K562 (cell line): ENCODE data around the gene UBXN10. TPM values are rescaled to one million over a fixed set of nuclear protein-coding genes. Genes with fewer than 3 reads are reported as not detected.

Source experiments
- CBX1 ChIP-seq: sonication (generic); IDR thresholded peaks from 2 replicates; pipeline ENCODE4 v1.6.1; 2016; ENCODE audit warnings: antibody characterized with exemption, low read depth, mild to moderate bottlenecking
- CBX8 ChIP-seq: fragments of 200-600 bp; sonication (generic); IDR thresholded peaks from 2 replicates; pipeline ENCODE4 v1.6.1; 2012; ENCODE audit warnings: borderline replicate concordance, mixed run types, low read depth, mild to moderate bottlenecking, moderate library complexity, mixed read lengths, low read length, control low read depth, inconsistent platforms; ENCODE audit not compliant: poor library complexity, severe bottlenecking; ENCODE audit errors: extremely low read depth
- CREB5 ChIP-seq: fragments of 250-450 bp; sonication (Bioruptor Pico); IDR thresholded peaks from 2 replicates; pipeline ENCODE4 v1.5.0; 2020; ENCODE audit warnings: mild to moderate bottlenecking
- CREBBP ChIP-seq: IDR thresholded peaks from one replicate; pipeline ENCODE4 v1.6.1; 2012; ENCODE audit warnings: low read depth, mild to moderate bottlenecking, control low read depth, inconsistent platforms, low read length
- E2F1 ChIP-seq: sonication (generic); formaldehyde crosslinking; IDR thresholded peaks from 2 replicates; pipeline ENCODE4 v1.8.1; 2023; ENCODE audit warnings: mild to moderate bottlenecking, missing genetic modification reagents, moderate library complexity
- IRF9 ChIP-seq: fragments of 450-650 bp; IDR thresholded peaks from 2 replicates; pipeline ENCODE4 v1.6.1; 2016; ENCODE audit warnings: missing biosample characterization, missing genetic modification characterization
- PYGO2 ChIP-seq: fragments of 450-650 bp; IDR thresholded peaks from 2 replicates; pipeline ENCODE4 v1.6.1; 2016; ENCODE audit warnings: mild to moderate bottlenecking, missing genetic modification characterization, moderate library complexity, missing compliant biosample characterization
- RAD21 ChIP-seq, 2 experiments: fragments of 250-450 bp in 1 of 2; fragments of 450-650 bp in 1 of 2; sonication (Bioruptor Pico) in 1 of 2; formaldehyde crosslinking in 1 of 2; IDR thresholded peaks in 1 of 2; conservative IDR thresholded peaks in 1 of 2; 2 replicates each; pipeline versions ENCODE4 v1.4.0 to v1.8.0; 2020 to 2022; ENCODE audit warnings: mild to moderate bottlenecking in 2 of 2, moderate library complexity in 1 of 2
- STAG1 ChIP-seq: sonication (generic); formaldehyde crosslinking; IDR thresholded peaks from 2 replicates; pipeline ENCODE4 v1.5.0; 2020; ENCODE audit warnings: missing genetic modification reagents, borderline replicate concordance
- STAT5B ChIP-seq: fragments of 250-450 bp; sonication (Bioruptor Pico); IDR thresholded peaks from 2 replicates; pipeline ENCODE4 v1.8.0; 2021; ENCODE audit warnings: mild to moderate bottlenecking, inconsistent platforms
- TRIM28 ChIP-seq: fragments of 450-650 bp; IDR thresholded peaks from 2 replicates; pipeline ENCODE4 v1.6.1; 2017
- ZFP91 ChIP-seq: sonication (generic); formaldehyde crosslinking; IDR thresholded peaks from 2 replicates; pipeline ENCODE4 v1.8.0; 2022; ENCODE audit warnings: mild to moderate bottlenecking, missing genetic modification reagents
- ZNF518B ChIP-seq: fragments of 250-450 bp; sonication (Bioruptor Pico); IDR thresholded peaks from 2 replicates; pipeline ENCODE4 v1.5.0; 2021; ENCODE audit warnings: mild to moderate bottlenecking, moderate library complexity
- ZNF695 ChIP-seq: fragments of 450-650 bp; formaldehyde crosslinking; IDR thresholded peaks from 2 replicates; pipeline ENCODE4 v1.4.0; 2020; ENCODE audit warnings: mild to moderate bottlenecking, moderate library complexity
- polyA plus RNA-seq, 8 experiments: library from polyadenylated mRNA; depleted of rRNA in 4 of 8; stranded (reverse) in 5 of 8; unstranded in 3 of 8; fragments of >200 nt; fragmentation: Nextera tagmentation in 2 of 8; fragmentation: Illumina TruSeq in 1 of 8; extraction: Ambion mirVana in 2 of 8; extraction: Trizol in 1 of 8; gene quantifications; 2 replicates each; pipeline versions ENCODE4 v1.2.1 to v1.2.3, GENCODE V29; 2011 to 2014; ENCODE audit warnings: inconsistent platforms in 1 of 8, missing spikeins in 1 of 8
- total RNA-seq, 7 experiments: library from RNA; depleted of rRNA in 6 of 7; stranded (reverse); fragments of >200 nt in 6 of 7; fragmentation: Illumina TruSeq in 2 of 7; extraction: Trizol in 2 of 7; gene quantifications; 2 replicates each; pipeline versions ENCODE4 v1.2.1 to v1.2.3, GENCODE V29; 2011 to 2021; ENCODE audit warnings: low replicate concordance in 1 of 7

Gene UBXN10
- total and polyA plus RNA-seq, 9 of the 15 experiments (the other 6 are each of a cell fraction or from before 2014, with no cell fraction given), result 10.7 to 17.7 (median 13.6) TPM

- TF ChIP-seq ZNF518B (CRISPR knock-in tag) (no peak), RAD21 (CRISPR knock-in tag; conservative IDR thresholded peaks at IDR 0.05 in 1 of 2, IDR thresholded peaks at IDR 0.05 in 1 of 2) (no peak), STAT5B (CRISPR knock-in tag) (no peak), CBX1 (0 out of 2 replicates have a peak, but pooled peaks have one; percentile 21), PYGO2 (tag) (peak; percentile 60; the same call in 1 of the 2 replicates), ZNF695 (no peak), CBX8 (no peak), CREBBP (no peak), ZFP91 (CRISPR knock-in tag) (no peak), CREB5 (CRISPR knock-in tag) (0 out of 2 replicates have a peak, but pooled peaks have one; percentile 57), IRF9 (no peak), TRIM28 (peak; percentile 64; the same call in 1 of the 2 replicates), E2F1 (no peak), STAG1 (CRISPR knock-in tag) (no peak)
Measured at GRCh38 chr1:20184997-20185833, 681 bp upstream of the UBXN10 start (continued).
